Fibroblast of lung (primary cell): Measurements from ENCODE around the gene SPRYD3.

Experiments used
- CTCF ChIP-seq, 2 donors: IDR thresholded peaks in 1 of 2; conservative IDR thresholded peaks in 1 of 2; 1 replicate in 1 of 2; 2 replicates in 1 of 2; pipeline ENCODE4 v1.5.1; 2011 to 2012; ENCODE audit warnings: low read length in 2 of 2, control low read depth in 1 of 2, inconsistent platforms in 1 of 2, low read depth in 1 of 2, mild to moderate bottlenecking in 1 of 2
- EZH2 ChIP-seq: IDR thresholded peaks from 2 replicates; pipeline ENCODE4 v1.5.1; 2012; ENCODE audit warnings: low read length, control low read depth, mild to moderate bottlenecking; ENCODE audit errors: missing control alignments

GRCh38 chr12:53060721-53061276 is 18.4 kb downstream of the SPRYD3 start:
- TF ChIP-seq CTCF (conservative IDR thresholded peaks at IDR 0.05 in 1 of 2, IDR thresholded peaks at IDR 0.05 in 1 of 2; ENCODE audit: low read depth in 1 of 2, low read length in 2 of 2) (no peak), EZH2 (no peak)
